Testis (tissue), 2 donors: ENCODE results near the gene NPTN.

Experiments used
- POLR2A ChIP-seq: fragments of 450-650 bp; IDR thresholded peaks from one replicate; pipeline ENCODE4 v1.6.1; 2017; ENCODE audit warnings: antibody characterized with exemption, mild to moderate bottlenecking, moderate library complexity
- TF ChIP-seq, protein P1 (sequence below), 3 experiments: fragments of 450-650 bp in 2 of 3; fragments of 200-600 bp in 1 of 3; sonication (generic) in 1 of 3; IDR thresholded peaks; one replicate each; pipeline ENCODE4 v1.5.1; 2016 to 2019; ENCODE audit warnings: antibody characterized with exemption in 3 of 3, mild to moderate bottlenecking in 2 of 3, moderate library complexity in 1 of 3

DNA sequence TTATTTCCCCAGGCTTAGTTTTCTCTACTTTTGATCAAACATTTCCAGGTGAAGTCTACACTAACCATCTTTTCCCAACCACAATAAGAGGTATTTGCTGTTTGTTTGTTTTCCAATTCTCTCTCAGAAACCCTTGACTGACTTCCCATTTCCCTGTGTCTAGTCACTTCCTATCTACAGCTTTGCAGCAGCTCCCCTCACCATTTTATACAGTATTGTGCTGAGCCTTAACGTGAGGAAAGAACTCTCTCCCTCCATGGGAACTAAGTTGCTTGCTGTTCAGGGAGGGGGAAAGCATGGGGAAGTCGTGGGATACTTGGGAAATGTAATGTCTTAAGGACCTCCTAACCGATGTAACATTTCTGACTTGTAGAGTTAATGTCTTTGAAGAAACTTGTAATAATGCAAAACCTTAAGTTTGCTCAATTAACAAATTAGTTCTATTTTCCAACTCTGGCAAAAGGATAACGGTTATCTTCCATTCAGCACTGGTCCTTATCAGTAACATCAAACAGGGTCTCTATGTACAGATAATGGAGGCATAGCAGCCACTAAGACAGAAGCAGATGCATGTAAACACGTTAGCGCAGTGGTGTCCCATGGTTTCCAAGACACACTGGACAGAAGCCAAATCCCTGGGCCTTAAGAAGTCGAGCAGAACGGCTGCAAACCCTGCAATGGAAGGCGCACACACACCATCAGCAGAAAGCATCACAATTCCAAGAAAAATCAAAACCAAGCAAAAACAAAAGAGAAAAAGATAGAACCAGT is 39.7 kb downstream of the NPTN start:
- TF ChIP-seq, protein P1, sequence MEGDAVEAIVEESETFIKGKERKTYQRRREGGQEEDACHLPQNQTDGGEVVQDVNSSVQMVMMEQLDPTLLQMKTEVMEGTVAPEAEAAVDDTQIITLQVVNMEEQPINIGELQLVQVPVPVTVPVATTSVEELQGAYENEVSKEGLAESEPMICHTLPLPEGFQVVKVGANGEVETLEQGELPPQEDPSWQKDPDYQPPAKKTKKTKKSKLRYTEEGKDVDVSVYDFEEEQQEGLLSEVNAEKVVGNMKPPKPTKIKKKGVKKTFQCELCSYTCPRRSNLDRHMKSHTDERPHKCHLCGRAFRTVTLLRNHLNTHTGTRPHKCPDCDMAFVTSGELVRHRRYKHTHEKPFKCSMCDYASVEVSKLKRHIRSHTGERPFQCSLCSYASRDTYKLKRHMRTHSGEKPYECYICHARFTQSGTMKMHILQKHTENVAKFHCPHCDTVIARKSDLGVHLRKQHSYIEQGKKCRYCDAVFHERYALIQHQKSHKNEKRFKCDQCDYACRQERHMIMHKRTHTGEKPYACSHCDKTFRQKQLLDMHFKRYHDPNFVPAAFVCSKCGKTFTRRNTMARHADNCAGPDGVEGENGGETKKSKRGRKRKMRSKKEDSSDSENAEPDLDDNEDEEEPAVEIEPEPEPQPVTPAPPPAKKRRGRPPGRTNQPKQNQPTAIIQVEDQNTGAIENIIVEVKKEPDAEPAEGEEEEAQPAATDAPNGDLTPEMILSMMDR (IDR thresholded peaks at IDR 0.05) = no peak
- no peak for TF ChIP-seq POLR2A
